Body of pancreas (tissue), 4 donors: ENCODE measurements around the gene EPN2. TPM values are rescaled to one million over a fixed set of nuclear protein-coding genes. Genes with fewer than 3 reads are reported as not detected.

Experiments used
- ATAC-seq: fragments of 150-250 bp; one replicate; pipeline ENCODE4 v1.9.1; 2016
- DNase-seq, 4 donors: peaks; one replicate each; pipeline ENCODE4 v3.0.0-alpha.2; 2019
- H3K27ac ChIP-seq, 4 donors: fragments of 200-600 bp; sonication (generic); 1 replicate in 3 of 4; 2 replicates in 1 of 4; pipeline versions ENCODE4 v1.5.1 to v1.6.1; 2016 to 2019; ENCODE audit warnings: mild to moderate bottlenecking in 1 of 4, mixed read lengths in 1 of 4, moderate library complexity in 1 of 4
- H3K27me3 ChIP-seq, 2 donors: fragments of 200-600 bp; sonication (generic); one replicate each; pipeline ENCODE4 v1.6.0; 2016; ENCODE audit warnings: mild to moderate bottlenecking in 1 of 2
- H3K36me3 ChIP-seq, 2 donors: fragments of 200-600 bp; sonication (generic); replicated peaks in 1 of 2; 2 replicates each; pipeline ENCODE4 v1.5.1; 2016; ENCODE audit warnings: low read depth in 2 of 2; ENCODE audit not compliant: insufficient read depth in 1 of 2
- H3K4me1 ChIP-seq: fragments of 200-600 bp; sonication (generic); one replicate; pipeline ENCODE4 v1.6.0; 2016
- H3K4me3 ChIP-seq, 2 donors: fragments of 200-600 bp; sonication (generic); 1 replicate in 1 of 2; 2 replicates in 1 of 2; pipeline ENCODE4 v1.5.1; 2016 to 2019
- H3K9me3 ChIP-seq, 3 donors: fragments of 200-600 bp; sonication (generic); 1 replicate in 2 of 3; 2 replicates in 1 of 3; pipeline ENCODE4 v1.5.1; 2016
- CTCF ChIP-seq, 7 experiments: fragments of 450-650 bp in 4 of 7; fragments of 200-600 bp in 3 of 7; sonication (generic) in 3 of 7; IDR thresholded peaks; one replicate each; pipeline ENCODE4 v1.5.1; 2016 to 2019; ENCODE audit warnings: antibody characterized with exemption in 7 of 7
- POLR2A ChIP-seq, 3 donors: fragments of 450-650 bp; IDR thresholded peaks; one replicate each; pipeline ENCODE4 v1.6.1; 2016; ENCODE audit warnings: antibody characterized with exemption in 3 of 3, mild to moderate bottlenecking in 2 of 3
- WGBS, 2 donors: methylation state at CpG; one replicate each; pipeline ENCODE4 v1.1.5; 2017; 5-methylcytosine and 5-hydroxymethylcytosine counted together
- intact Hi-C: fragments of 100-400 bp; cut with DNase I; formaldehyde crosslinking; loops from one replicate; pipeline ENCODE4 v1.15.1; 2023
- total RNA-seq, 2 donors: library from RNA; depleted of rRNA; stranded (reverse); fragments of >200 nt; gene quantifications; one replicate each; pipeline ENCODE4 v1.1.0, GENCODE V29; 2016

EPN2 gene
- total RNA-seq, 2 donors from 2014 or later, result 32.7 to 46.5 TPM

GRCh38 chr17:19284005-19284959 lies 47.1 kb downstream of the EPN2 start:
- Histone ChIP-seq H3K4me1 (no peaks in the 10 kb centered on the region), H3K36me3 (peaks cover 0 to 3% of the 10 kb centered on the region in 2 donors), H3K4me3 (no peak overlapping the region), H3K27ac (no peak overlapping the region), H3K27me3 (no peaks in the 10 kb centered on the region), H3K9me3 (no peaks in the 10 kb centered on the region)
- TF ChIP-seq CTCF (IDR thresholded peaks at IDR 0.05), result no peak
- no peak for TF ChIP-seq POLR2A (IDR thresholded peaks at IDR 0.05)
- WGBS, 2 donors, result 63 to 72% methylated on average over 3 of the region's 3 CpGs
- ATAC-seq (no peak), DNase-seq (no peak)
- intact Hi-C loops, result no loop called here

GRCh38 chr17:19285213-19285900 lies 48.2 kb downstream of the EPN2 start:
- no peak for DNase-seq
- H3K27me3 ChIP-seq, result no peaks in the 10 kb centered on the region
- 91% methylated on average over 20 of the region's 21 CpGs; no CpG with 5 or more reads in 1 of the 2 donors for WGBS, 2 donors
- H3K4me1 ChIP-seq, result no peaks in the 10 kb centered on the region
- no peak for TF ChIP-seq POLR2A (IDR thresholded peaks at IDR 0.05)
- no peak for TF ChIP-seq CTCF (IDR thresholded peaks at IDR 0.05)
- no peaks in the 10 kb centered on the region for H3K9me3 ChIP-seq
- no peak for ATAC-seq
- no peak overlapping the region for H3K27ac ChIP-seq
- intact Hi-C loops, result no loop called here
- peaks cover 0 to 3% of the 10 kb centered on the region in 2 donors for H3K36me3 ChIP-seq
- no peak overlapping the region for H3K4me3 ChIP-seq

- intact Hi-C loops, result no loop called here
- no peak overlapping the region for H3K4me3 ChIP-seq
- WGBS, 2 donors, result 66 to 70% methylated on average over 11 of the region's 11 CpGs
- no peaks in the 10 kb centered on the region for H3K9me3 ChIP-seq
- TF ChIP-seq POLR2A (IDR thresholded peaks at IDR 0.05) (no peak), CTCF (IDR thresholded peaks at IDR 0.05) (no peak)
- H3K27me3 ChIP-seq, result no peaks in the 10 kb centered on the region
- no peak for ATAC-seq
- no peak for DNase-seq
- peaks cover 0 to 3% of the 10 kb centered on the region in 2 donors for H3K36me3 ChIP-seq
- H3K4me1 ChIP-seq, result no peaks in the 10 kb centered on the region
- no peak overlapping the region for H3K27ac ChIP-seq
These were observed 49.7 kb downstream of the EPN2 start for GRCh38 chr17:19286751-19287341.

- TF ChIP-seq CTCF (IDR thresholded peaks at IDR 0.05) (no peak), POLR2A (IDR thresholded peaks at IDR 0.05) (no peak)
- Histone ChIP-seq H3K27ac (no peak overlapping the region), H3K4me1 (no peaks in the 10 kb centered on the region), H3K27me3 (no peaks in the 10 kb centered on the region), H3K9me3 (no peaks in the 10 kb centered on the region), H3K36me3 (peaks cover 0 to 3% of the 10 kb centered on the region in 2 donors), H3K4me3 (no peak overlapping the region)
- no peak for DNase-seq
- intact Hi-C loops, result no loop called here
- 79 to 88% methylated on average over 2 of the region's 2 CpGs for WGBS, 2 donors
- ATAC-seq, result no peak
These were observed 50.5 kb downstream of the EPN2 start for GRCh38 chr17:19287651-19288050.
